Endothelial cell of umbilical vein (primary cell): Measurements from ENCODE around the gene KIF6. TPM values are rescaled to one million over a fixed set of nuclear protein-coding genes. Genes with fewer than 3 reads are reported as not detected.

Experiments
- BruUV-seq: library from RNA; stranded (reverse); fragments of 400-500 nt; replicated peaks from 2 replicates; lab custom pipeline; 2021; lab: Mats Ljungman, UMichigan
- CTCF ChIA-PET: fragments of 300-600, 350-600 bp; sonication (Branson Sonifier 250); formaldehyde crosslinking; loops from one replicate; lab custom pipeline; 2021; ENCODE audit warnings: antibody characterized with exemption, inconsistent platforms; lab: Charles Lee
- POLR2A ChIA-PET: fragments of 300-600, 350-600 bp; sonication (Branson Sonifier 250); formaldehyde crosslinking; loops from one replicate; lab custom pipeline; 2021; ENCODE audit warnings: antibody characterized with exemption, inconsistent platforms; lab: Charles Lee
- DNase-seq: peaks from one replicate; pipeline ENCODE4 v3.0.0-alpha.2; 2011; ENCODE audit warnings: low read depth, low spot score
- FAIRE-seq: peaks from 2 replicates; lab custom pipeline; 2011; peaks lifted over from hg19 to GRCh38; lab: Jason Lieb, UNC
- H2AFZ ChIP-seq: 2 replicates; pipeline ENCODE4 v1.6.0; 2012; ENCODE audit warnings: low read depth, low read length, control low read depth, inconsistent platforms
- H3K27ac ChIP-seq: 2 replicates; pipeline ENCODE4 v1.5.1; 2011; ENCODE audit warnings: low read depth, mild to moderate bottlenecking, control low read depth, low read length, moderate library complexity; ENCODE audit not compliant: insufficient read depth
- H3K27me3 ChIP-seq, 2 experiments: 2 replicates each; pipeline versions ENCODE4 v1.6.0 to v1.6.1; 2011; ENCODE audit warnings: low read length in 2 of 2, mixed read lengths in 1 of 2; ENCODE audit not compliant: control insufficient read depth in 2 of 2, insufficient read depth in 2 of 2
- H3K36me3 ChIP-seq, 2 experiments: 2 replicates in 1 of 2; 3 replicates in 1 of 2; pipeline ENCODE4 v1.5.1; 2011; ENCODE audit warnings: low read length in 2 of 2, mild to moderate bottlenecking in 1 of 2, moderate library complexity in 1 of 2; ENCODE audit not compliant: control insufficient read depth in 2 of 2, insufficient read depth in 2 of 2; ENCODE audit errors: extremely low read depth in 1 of 2
- H3K4me1 ChIP-seq: 3 replicates; pipeline ENCODE4 v1.5.1; 2011; ENCODE audit warnings: mild to moderate bottlenecking, low read length; ENCODE audit not compliant: control insufficient read depth, insufficient read depth; ENCODE audit errors: extremely low read depth
- H3K4me2 ChIP-seq: 2 replicates; pipeline ENCODE4 v1.6.1; 2011; ENCODE audit warnings: low read length, control low read depth, mixed read lengths; ENCODE audit not compliant: insufficient read depth
- H3K4me3 ChIP-seq, 3 experiments: fragments of 200-600 bp in 1 of 3; sonication (generic), shearing (Covaris generic) in 1 of 3; replicated peaks in 1 of 3; 2 replicates each; pipeline ENCODE4 v1.5.1; 2011 to 2016; ENCODE audit warnings: control low read depth in 3 of 3, low read length in 3 of 3, mild to moderate bottlenecking in 2 of 3, inconsistent platforms in 1 of 3, low read depth in 1 of 3, moderate library complexity in 1 of 3; ENCODE audit not compliant: insufficient read depth in 1 of 3
- H3K79me2 ChIP-seq: 2 replicates; pipeline ENCODE4 v1.6.0; 2012; ENCODE audit warnings: low read length, inconsistent platforms; ENCODE audit not compliant: control insufficient read depth, insufficient read depth
- H3K9ac ChIP-seq: replicated peaks from 2 replicates; pipeline ENCODE3; 2011; ENCODE audit warnings: low read length, control low read depth; ENCODE audit not compliant: insufficient read depth; ENCODE audit errors: extremely low read depth
- H3K9me1 ChIP-seq: replicated peaks from 3 replicates; pipeline ENCODE4 v1.6.0; 2011; ENCODE audit warnings: mild to moderate bottlenecking, low read length; ENCODE audit not compliant: control insufficient read depth, insufficient read depth; ENCODE audit errors: extremely low read depth
- H3K9me3 ChIP-seq: replicated peaks from 2 replicates; pipeline ENCODE4 v1.5.1; 2012; ENCODE audit warnings: low read length, inconsistent platforms; ENCODE audit not compliant: control insufficient read depth, insufficient read depth
- H4K20me1 ChIP-seq: replicated peaks from 2 replicates; pipeline ENCODE3; 2011; ENCODE audit warnings: mild to moderate bottlenecking, low read length; ENCODE audit not compliant: control insufficient read depth, insufficient read depth; ENCODE audit errors: extremely low read depth
- EZH2 ChIP-seq: IDR thresholded peaks from 2 replicates; pipeline ENCODE4 v1.6.1; 2012; ENCODE audit warnings: borderline replicate concordance, low read depth, mild to moderate bottlenecking, moderate library complexity, low read length, inconsistent platforms; ENCODE audit not compliant: severe bottlenecking
- FOS ChIP-seq: IDR thresholded peaks from 2 replicates; pipeline ENCODE4 v1.6.1; 2011; ENCODE audit warnings: mild to moderate bottlenecking, low read length, moderate library complexity, borderline replicate concordance; ENCODE audit not compliant: insufficient read depth
- GATA2 ChIP-seq: IDR thresholded peaks from 2 replicates; pipeline ENCODE4 v1.7.0; 2011; ENCODE audit warnings: low read depth, mild to moderate bottlenecking, moderate library complexity, mixed read lengths, low read length; ENCODE audit not compliant: insufficient read length, insufficient read depth
- JUN ChIP-seq: IDR thresholded peaks from 2 replicates; pipeline ENCODE4 v1.6.1; 2011; ENCODE audit warnings: borderline replicate concordance, low read depth; ENCODE audit not compliant: insufficient read length, insufficient read depth
- MYC ChIP-seq: IDR thresholded peaks from one replicate; pipeline ENCODE4 v1.6.1; 2011; ENCODE audit warnings: mild to moderate bottlenecking, low read depth, low read length
- POLR2A ChIP-seq: IDR thresholded peaks from 2 replicates; pipeline ENCODE4 v1.6.1; 2012; ENCODE audit warnings: low read depth, mild to moderate bottlenecking, control low read depth, low read length
- POLR2AphosphoS5 ChIP-seq: IDR thresholded peaks from 2 replicates; pipeline ENCODE4 v1.6.1; 2012; ENCODE audit warnings: low read depth, mild to moderate bottlenecking, control low read depth, low read length, moderate library complexity; ENCODE audit not compliant: insufficient read depth
- dilution Hi-C: fragments of 300-500 bp; cut with MboI; formaldehyde crosslinking; loops from one replicate; pipeline ENCODE4 v1.15.0; 2019; ENCODE audit warnings: low sequenced_read_pairs; ENCODE audit not compliant: extremely low pct_ligation_motif_present
- intact Hi-C: fragments of 100-400 bp; cut with micrococcal nuclease; formaldehyde crosslinking; loops from one replicate; pipeline ENCODE4 v1.10.0; 2022
- polyA plus RNA-seq, 4 experiments: library from polyadenylated mRNA; depleted of rRNA in 3 of 4; stranded (reverse) in 3 of 4; unstranded in 1 of 4; fragments of >200 nt; gene quantifications; 2 replicates each; pipeline versions ENCODE4 v1.2.1 to v1.2.3, GENCODE V29; 2011 to 2012; ENCODE audit warnings: missing spikeins in 1 of 4
- total RNA-seq: library from RNA; stranded (reverse); gene quantifications from 2 replicates; pipeline ENCODE4 v1.2.3, GENCODE V29; 2021
- TF ChIP-seq, protein P1 (sequence below), 2 donors: IDR thresholded peaks; 1 replicate in 1 of 2; 2 replicates in 1 of 2; pipeline ENCODE4 v1.5.1; 2011; ENCODE audit warnings: low read length in 2 of 2, mild to moderate bottlenecking in 2 of 2, moderate library complexity in 2 of 2, control low read depth in 1 of 2, inconsistent platforms in 1 of 2, low read depth in 1 of 2; ENCODE audit not compliant: insufficient read depth in 1 of 2; ENCODE audit errors: extremely low read depth in 1 of 2
- TF ChIP-seq, protein P2 (sequence below): IDR thresholded peaks from 2 replicates; pipeline ENCODE4 v1.6.1; 2011; ENCODE audit not compliant: insufficient read depth, insufficient read length

KIF6 gene
- total and polyA plus RNA-seq, 2 donors (not counting 3 experiments of a cell fraction or from before 2014, with no cell fraction given) = not detected

DNA sequence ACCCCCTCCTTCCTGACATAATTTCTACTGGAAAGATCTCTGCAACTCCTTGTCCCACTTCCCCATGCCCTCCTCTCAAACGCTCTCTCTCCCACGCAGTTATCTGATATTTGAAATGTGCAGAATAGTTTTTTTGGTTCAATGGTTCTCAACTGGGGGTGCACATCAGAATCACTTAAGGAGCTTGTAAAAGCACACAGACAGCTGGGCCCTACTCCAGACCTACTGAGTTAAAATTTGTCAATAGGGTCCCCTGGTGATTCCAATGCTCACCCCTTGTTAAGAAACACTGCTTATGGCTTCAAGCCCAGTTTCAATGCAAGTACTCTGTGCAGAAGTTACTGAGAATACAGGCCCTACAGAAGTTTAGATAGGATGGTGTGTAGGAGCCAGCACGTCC is 357.5 kb downstream of the KIF6 start:
- intact Hi-C loops = no loop called here
- POLR2A ChIA-PET = no interaction called here
- H3K9ac ChIP-seq = no peak overlapping the region
- H3K27me3 ChIP-seq = no peaks in the 10 kb centered on the region
- H3K4me2 ChIP-seq = no peak overlapping the region
- no peaks in the 10 kb centered on the region for H3K36me3 ChIP-seq
- no peak overlapping the region for H3K4me3 ChIP-seq
- H3K27ac ChIP-seq = no peak overlapping the region
- no peaks in the 10 kb centered on the region for H3K9me1 ChIP-seq
- BruUV-seq = no TSS peak
- H3K79me2 ChIP-seq = no peaks in the 10 kb centered on the region
- H3K4me1 ChIP-seq = no peaks in the 10 kb centered on the region
- CTCF ChIA-PET = no interaction called here
- DNase-seq (no peak), FAIRE-seq (no peak)
- TF ChIP-seq JUN (no peak), MYC (no peak), EZH2 (no peak), POLR2A (no peak), POLR2AphosphoS5 (no peak), GATA2 (no peak), FOS (no peak)
- TF ChIP-seq, protein P1, sequence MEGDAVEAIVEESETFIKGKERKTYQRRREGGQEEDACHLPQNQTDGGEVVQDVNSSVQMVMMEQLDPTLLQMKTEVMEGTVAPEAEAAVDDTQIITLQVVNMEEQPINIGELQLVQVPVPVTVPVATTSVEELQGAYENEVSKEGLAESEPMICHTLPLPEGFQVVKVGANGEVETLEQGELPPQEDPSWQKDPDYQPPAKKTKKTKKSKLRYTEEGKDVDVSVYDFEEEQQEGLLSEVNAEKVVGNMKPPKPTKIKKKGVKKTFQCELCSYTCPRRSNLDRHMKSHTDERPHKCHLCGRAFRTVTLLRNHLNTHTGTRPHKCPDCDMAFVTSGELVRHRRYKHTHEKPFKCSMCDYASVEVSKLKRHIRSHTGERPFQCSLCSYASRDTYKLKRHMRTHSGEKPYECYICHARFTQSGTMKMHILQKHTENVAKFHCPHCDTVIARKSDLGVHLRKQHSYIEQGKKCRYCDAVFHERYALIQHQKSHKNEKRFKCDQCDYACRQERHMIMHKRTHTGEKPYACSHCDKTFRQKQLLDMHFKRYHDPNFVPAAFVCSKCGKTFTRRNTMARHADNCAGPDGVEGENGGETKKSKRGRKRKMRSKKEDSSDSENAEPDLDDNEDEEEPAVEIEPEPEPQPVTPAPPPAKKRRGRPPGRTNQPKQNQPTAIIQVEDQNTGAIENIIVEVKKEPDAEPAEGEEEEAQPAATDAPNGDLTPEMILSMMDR (IDR thresholded peaks at IDR 0.05; ENCODE audit: extremely low read depth in 1 of 2, insufficient read depth in 1 of 2, low read depth in 1 of 2, low read length in 2 of 2) = no peak
- TF ChIP-seq, protein P2, sequence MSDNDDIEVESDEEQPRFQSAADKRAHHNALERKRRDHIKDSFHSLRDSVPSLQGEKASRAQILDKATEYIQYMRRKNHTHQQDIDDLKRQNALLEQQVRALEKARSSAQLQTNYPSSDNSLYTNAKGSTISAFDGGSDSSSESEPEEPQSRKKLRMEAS = no peak
- H4K20me1 ChIP-seq = no peaks in the 10 kb centered on the region
- dilution Hi-C loops = no loop called here
- no peak overlapping the region for H2AFZ ChIP-seq
- H3K9me3 ChIP-seq = no peaks in the 10 kb centered on the region
